Lung (tissue), 12 donors: ENCODE data around the gene CLEC4C. TPM values are rescaled to one million over a fixed set of nuclear protein-coding genes. Genes with fewer than 3 reads are reported as not detected.
A peak's percentile ranks its signal among the peaks of the same experiment; 100 is the strongest.

Experiments used
- ATAC-seq: fragments of 200-7000 bp; cut with Tn5 transposase; one replicate; pipeline ENCODE4 v1.9.1; 2020; ENCODE audit warnings: moderate number of reproducible peaks; ENCODE audit not compliant: insufficient read depth, low FRiP score
- DNase-seq, 3 donors: peaks; one replicate each; pipeline ENCODE4 v3.0.0-alpha.2; 2013 to 2017
- H3K27ac ChIP-seq, 2 donors: one replicate each; pipeline ENCODE4 v1.5.1; 2013; ENCODE audit warnings: mild to moderate bottlenecking in 2 of 2, moderate library complexity in 2 of 2, control low read depth in 1 of 2, inconsistent platforms in 1 of 2, low read depth in 1 of 2, low read length in 1 of 2
- H3K27me3 ChIP-seq, 3 donors: one replicate each; pipeline ENCODE4 v1.5.1; 2013; ENCODE audit warnings: low read length in 2 of 3; ENCODE audit not compliant: control insufficient read depth in 3 of 3, insufficient read depth in 3 of 3
- H3K36me3 ChIP-seq, 4 donors: one replicate each; pipeline ENCODE4 v1.5.1; 2013; ENCODE audit warnings: low read length in 4 of 4, mild to moderate bottlenecking in 1 of 4, moderate library complexity in 1 of 4; ENCODE audit not compliant: control insufficient read depth in 4 of 4, insufficient read depth in 4 of 4
- H3K4me1 ChIP-seq, 5 donors: one replicate each; pipeline ENCODE4 v1.5.1; 2013; ENCODE audit warnings: low read length in 5 of 5, mild to moderate bottlenecking in 2 of 5, moderate library complexity in 1 of 5; ENCODE audit not compliant: control insufficient read depth in 5 of 5, insufficient read depth in 5 of 5
- H3K4me3 ChIP-seq: one replicate; pipeline ENCODE4 v1.5.1; 2013; ENCODE audit warnings: mild to moderate bottlenecking, control low read depth, moderate library complexity
- H3K9ac ChIP-seq, 2 donors: one replicate each; pipeline ENCODE4 v1.5.1; 2013; ENCODE audit warnings: low read length in 2 of 2, control low read depth in 1 of 2; ENCODE audit not compliant: insufficient read depth in 1 of 2
- H3K9me3 ChIP-seq, 4 donors: one replicate each; pipeline ENCODE4 v1.5.1; 2013; ENCODE audit warnings: low read length in 3 of 4, mild to moderate bottlenecking in 1 of 4, moderate library complexity in 1 of 4; ENCODE audit not compliant: control insufficient read depth in 4 of 4, insufficient read depth in 3 of 4
- WGBS, 2 donors: extraction: QIAGEN DNeasy Blood & Tissue Kit; methylation state at CpG; one replicate each; pipeline ENCODE4 v1.1.7; 2013; 5-methylcytosine and 5-hydroxymethylcytosine counted together
- polyA plus RNA-seq, 2 donors: library from polyadenylated mRNA; stranded (reverse); fragments of 200-250 nt; gene quantifications; one replicate each; pipeline ENCODE4 v1.2.1, GENCODE V29; 2013
- total RNA-seq, 2 donors: library from RNA; depleted of rRNA in 1 of 2; stranded (reverse); fragments of >200 nt in 1 of 2; gene quantifications; one replicate each; pipeline ENCODE4 v1.2.1, GENCODE V29; 2014 to 2021
- TF ChIP-seq, protein P1 (sequence below): IDR thresholded peaks from 2 replicates; pipeline ENCODE4 v1.5.1; 2012; ENCODE audit warnings: mild to moderate bottlenecking; ENCODE audit errors: control extremely low read depth, extremely low read depth
- donor health status: control.
- donor health status: control.
- donor health status: Bipolar disorder and iron deficiency.
- donor health status: healthy.
- donor health status: DM: yes; HTN: yes; CAD: no.

CLEC4C gene
- total and polyA plus RNA-seq, 4 donors: 0.08 to 0.60 TPM; not detected in 2

DNA sequence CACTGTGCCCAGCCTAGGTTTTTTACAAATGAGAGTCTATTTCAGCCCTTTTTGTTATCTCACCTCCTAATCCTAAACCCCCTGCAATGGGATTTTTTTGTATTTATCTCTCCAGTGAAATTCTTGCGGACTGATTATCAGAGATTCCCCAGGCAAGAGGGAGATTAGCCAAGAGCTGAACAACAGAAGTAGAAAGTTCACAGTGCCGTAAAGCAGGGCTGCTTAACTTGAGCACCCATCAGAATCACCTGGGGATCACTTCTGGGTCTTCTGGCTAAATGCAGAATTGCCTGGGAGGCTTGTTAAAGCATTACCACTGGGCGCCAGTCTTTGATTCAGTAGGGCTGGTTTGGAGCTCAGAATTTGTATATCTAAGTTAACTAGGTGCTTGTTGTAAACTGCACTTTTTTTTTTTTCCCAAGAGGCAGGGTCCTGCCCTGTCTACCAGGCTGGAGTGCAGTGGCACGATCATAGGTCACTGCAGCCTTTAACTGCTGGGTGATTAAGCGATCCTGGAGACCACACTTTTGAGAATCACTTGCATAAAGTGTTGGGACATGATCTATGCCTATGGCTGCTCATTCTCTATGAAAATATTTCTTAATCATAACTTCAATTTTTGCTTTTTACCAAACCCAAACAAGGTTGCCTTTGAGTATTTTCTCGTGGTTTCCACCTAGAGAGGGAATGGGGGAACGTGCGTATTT is 37.1 kb downstream of the CLEC4C start:
- Histone ChIP-seq H3K9me3 (no peaks in the 10 kb centered on the region), H3K27me3 (no peaks in the 10 kb centered on the region), H3K27ac (no peak overlapping the region), H3K36me3 (no peaks in the 10 kb centered on the region), H3K4me1 (no peaks in the 10 kb centered on the region), H3K4me3 (no peak overlapping the region), H3K9ac (no peak overlapping the region)
- ATAC-seq (no peak), DNase-seq (no peak)
- WGBS, 2 donors: 58 to 85% methylated on average over 8 of the region's 8 CpGs
- TF ChIP-seq, protein P1, sequence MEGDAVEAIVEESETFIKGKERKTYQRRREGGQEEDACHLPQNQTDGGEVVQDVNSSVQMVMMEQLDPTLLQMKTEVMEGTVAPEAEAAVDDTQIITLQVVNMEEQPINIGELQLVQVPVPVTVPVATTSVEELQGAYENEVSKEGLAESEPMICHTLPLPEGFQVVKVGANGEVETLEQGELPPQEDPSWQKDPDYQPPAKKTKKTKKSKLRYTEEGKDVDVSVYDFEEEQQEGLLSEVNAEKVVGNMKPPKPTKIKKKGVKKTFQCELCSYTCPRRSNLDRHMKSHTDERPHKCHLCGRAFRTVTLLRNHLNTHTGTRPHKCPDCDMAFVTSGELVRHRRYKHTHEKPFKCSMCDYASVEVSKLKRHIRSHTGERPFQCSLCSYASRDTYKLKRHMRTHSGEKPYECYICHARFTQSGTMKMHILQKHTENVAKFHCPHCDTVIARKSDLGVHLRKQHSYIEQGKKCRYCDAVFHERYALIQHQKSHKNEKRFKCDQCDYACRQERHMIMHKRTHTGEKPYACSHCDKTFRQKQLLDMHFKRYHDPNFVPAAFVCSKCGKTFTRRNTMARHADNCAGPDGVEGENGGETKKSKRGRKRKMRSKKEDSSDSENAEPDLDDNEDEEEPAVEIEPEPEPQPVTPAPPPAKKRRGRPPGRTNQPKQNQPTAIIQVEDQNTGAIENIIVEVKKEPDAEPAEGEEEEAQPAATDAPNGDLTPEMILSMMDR: no peak

DNA sequence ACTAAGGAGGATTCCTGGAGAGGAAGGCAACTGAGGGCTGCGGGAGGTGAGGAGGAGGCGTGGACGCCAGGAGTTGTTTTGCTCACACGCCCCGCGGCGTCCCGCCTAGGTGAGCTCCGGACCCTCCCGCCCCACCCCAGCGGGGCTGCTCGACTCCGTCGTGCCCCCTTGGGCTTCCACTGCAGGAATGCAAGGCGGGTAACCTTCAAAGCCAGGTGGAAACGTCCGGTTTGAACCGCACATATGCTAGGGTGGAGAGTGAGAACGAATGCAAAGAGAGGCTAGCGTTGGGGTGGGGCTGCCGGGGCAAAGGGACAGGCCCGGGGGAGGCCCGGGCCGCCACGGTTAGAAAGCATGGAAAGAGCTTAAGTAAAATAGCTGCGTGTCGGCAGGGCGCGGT is 41.3 kb downstream of the CLEC4C start:
- Histone ChIP-seq H3K36me3 (no peaks in the 10 kb centered on the region), H3K4me1 (no peaks in the 10 kb centered on the region), H3K27me3 (no peaks in the 10 kb centered on the region), H3K27ac (no peak overlapping the region), H3K9me3 (no peaks in the 10 kb centered on the region), H3K4me3 (no peak overlapping the region), H3K9ac (no peak overlapping the region)
- 89 to 96% methylated on average over 29 of the region's 29 CpGs for WGBS, 2 donors
- TF ChIP-seq, protein P1: no peak
- ATAC-seq (no peak), DNase-seq (no peak)

DNA sequence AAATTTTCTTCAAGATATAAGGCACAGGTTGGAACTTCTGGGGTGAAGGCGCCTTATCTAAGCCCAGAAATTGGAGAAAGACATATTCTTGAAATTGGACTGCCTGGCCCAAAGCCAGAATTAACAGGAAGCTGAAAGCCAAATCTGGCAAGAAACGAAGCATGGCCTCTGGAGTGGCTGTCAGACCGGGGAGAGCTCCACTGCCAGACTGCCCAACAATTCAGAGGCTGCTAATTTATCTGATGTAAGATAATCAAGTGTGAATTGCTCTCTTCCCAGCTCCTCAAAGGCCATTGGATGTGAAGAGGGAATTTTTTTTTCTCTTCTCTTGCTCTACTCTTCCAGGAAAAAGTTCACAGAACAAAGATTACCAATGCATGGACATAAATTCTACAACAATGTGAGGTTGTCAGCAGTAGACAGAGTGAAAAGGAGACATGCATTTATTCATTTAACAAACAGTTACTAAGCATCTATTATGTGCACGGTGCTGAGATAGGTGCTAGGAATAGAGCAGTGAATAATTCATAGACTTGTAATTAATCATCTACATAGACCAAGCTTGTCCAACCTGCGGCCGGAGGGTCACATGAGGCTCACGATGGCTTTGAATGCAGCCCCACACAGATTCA is 51.5 kb downstream of the CLEC4C start, which contains the start of gene GDF3:
Gene GDF3 (minus strand): TSS at position 210 of the 632 bp plus-strand sequence. CDS start 47 bp downstream, at position 163.
- no peak within 1 kb of the TSS for H3K4me3 ChIP-seq
- H3K27me3 ChIP-seq: no peaks in the 10 kb centered on the region
- H3K4me1 ChIP-seq: peaks cover 0 to 7% (median 0%) of the 10 kb centered on the region in 5 donors
- TF ChIP-seq, protein P1: no peak
- no peaks in the 10 kb centered on the region for H3K36me3 ChIP-seq
- H3K27ac ChIP-seq: no peak within 1 kb of the TSS
- H3K9me3 ChIP-seq: no peaks in the 10 kb centered on the region
- DNase-seq (peak; percentile 58 to 80 (median 70)), ATAC-seq (no peak)
- H3K9ac ChIP-seq: no peak within 1 kb of the TSS
- WGBS, 2 donors: 19 to 26% methylated on average over 7 of the region's 7 CpGs
